Neural progenitor cell (in vitro differentiated cells): ENCODE data around the gene CELF4.

Experiments
- EZH2 ChIP-seq: fragments of 200-600 bp; sonication (generic); IDR thresholded peaks from 2 replicates; pipeline ENCODE4 v1.6.1; 2017; ENCODE audit warnings: antibody characterized with exemption, mild to moderate bottlenecking, moderate library complexity
- TF ChIP-seq, protein P1 (sequence below): fragments of 200-600 bp; sonication (generic); IDR thresholded peaks from 2 replicates; pipeline ENCODE4 v1.5.1; 2017; ENCODE audit warnings: antibody characterized with exemption, mild to moderate bottlenecking

DNA sequence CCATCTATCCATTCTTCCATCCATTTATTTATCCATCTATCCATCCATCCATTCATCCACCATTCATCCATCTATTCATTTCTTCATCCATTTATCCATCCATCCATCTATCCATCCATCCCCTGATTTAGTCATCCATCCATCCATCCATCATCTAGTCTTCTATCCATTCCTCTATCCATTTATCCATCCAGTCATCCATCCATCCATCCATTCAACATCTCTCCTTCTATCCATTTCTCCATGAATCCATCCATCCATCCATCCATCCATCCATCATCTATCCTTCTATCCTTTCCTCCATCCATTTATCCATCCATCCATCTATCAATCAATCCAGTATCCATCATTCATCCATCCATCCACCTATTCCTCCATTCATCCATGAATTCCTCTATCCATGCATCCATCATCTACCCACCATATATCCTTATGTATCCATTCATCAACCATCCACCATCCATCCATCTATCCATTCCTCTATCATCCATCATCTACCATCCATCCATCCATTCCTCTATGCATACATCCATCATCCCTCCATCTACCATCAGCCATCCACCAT lies 185.0 kb downstream of the CELF4 start:
- TF ChIP-seq, protein P1, sequence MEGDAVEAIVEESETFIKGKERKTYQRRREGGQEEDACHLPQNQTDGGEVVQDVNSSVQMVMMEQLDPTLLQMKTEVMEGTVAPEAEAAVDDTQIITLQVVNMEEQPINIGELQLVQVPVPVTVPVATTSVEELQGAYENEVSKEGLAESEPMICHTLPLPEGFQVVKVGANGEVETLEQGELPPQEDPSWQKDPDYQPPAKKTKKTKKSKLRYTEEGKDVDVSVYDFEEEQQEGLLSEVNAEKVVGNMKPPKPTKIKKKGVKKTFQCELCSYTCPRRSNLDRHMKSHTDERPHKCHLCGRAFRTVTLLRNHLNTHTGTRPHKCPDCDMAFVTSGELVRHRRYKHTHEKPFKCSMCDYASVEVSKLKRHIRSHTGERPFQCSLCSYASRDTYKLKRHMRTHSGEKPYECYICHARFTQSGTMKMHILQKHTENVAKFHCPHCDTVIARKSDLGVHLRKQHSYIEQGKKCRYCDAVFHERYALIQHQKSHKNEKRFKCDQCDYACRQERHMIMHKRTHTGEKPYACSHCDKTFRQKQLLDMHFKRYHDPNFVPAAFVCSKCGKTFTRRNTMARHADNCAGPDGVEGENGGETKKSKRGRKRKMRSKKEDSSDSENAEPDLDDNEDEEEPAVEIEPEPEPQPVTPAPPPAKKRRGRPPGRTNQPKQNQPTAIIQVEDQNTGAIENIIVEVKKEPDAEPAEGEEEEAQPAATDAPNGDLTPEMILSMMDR: no peak
- TF ChIP-seq EZH2: no peak
